Liver (tissue), 9 donors: ENCODE data around the gene FCRL6. TPM values are rescaled to one million over a fixed set of nuclear protein-coding genes. Genes with fewer than 3 reads are reported as not detected.

Source experiments
- DNase-seq: peaks from one replicate; pipeline ENCODE4 v3.0.0-alpha.2; 2017; ENCODE audit warnings: low spot score
- H3K27ac ChIP-seq, 2 donors: one replicate each; pipeline ENCODE4 v1.7.0; 2013; ENCODE audit warnings: inconsistent platforms in 2 of 2, low read length in 2 of 2, control low read depth in 1 of 2, low read depth in 1 of 2, mild to moderate bottlenecking in 1 of 2
- H3K27me3 ChIP-seq, 4 donors: one replicate each; pipeline versions ENCODE4 v1.6.1 to v1.7.0; 2013; ENCODE audit warnings: low read length in 3 of 4, inconsistent platforms in 1 of 4, mild to moderate bottlenecking in 1 of 4, moderate library complexity in 1 of 4; ENCODE audit not compliant: control insufficient read depth in 4 of 4, insufficient read depth in 4 of 4
- H3K36me3 ChIP-seq, 4 donors: one replicate each; pipeline versions ENCODE4 v1.6.1 to v1.7.0; 2013; ENCODE audit warnings: low read length in 3 of 4, mild to moderate bottlenecking in 3 of 4, low read depth in 1 of 4, moderate library complexity in 1 of 4; ENCODE audit not compliant: control insufficient read depth in 4 of 4, insufficient read depth in 3 of 4
- H3K4me1 ChIP-seq, 4 donors: one replicate each; pipeline versions ENCODE4 v1.6.1 to v1.7.0; 2013; ENCODE audit warnings: low read length in 3 of 4, mild to moderate bottlenecking in 3 of 4, moderate library complexity in 1 of 4; ENCODE audit not compliant: control insufficient read depth in 4 of 4, insufficient read depth in 4 of 4
- H3K4me3 ChIP-seq, 3 donors: one replicate each; pipeline versions ENCODE4 v1.6.1 to v1.7.0; 2013; ENCODE audit warnings: low read length in 3 of 3, control low read depth in 1 of 3, low read depth in 1 of 3, mild to moderate bottlenecking in 1 of 3
- H3K9ac ChIP-seq, 2 donors: one replicate each; pipeline ENCODE4 v1.7.0; 2013; ENCODE audit warnings: low read length in 2 of 2, mild to moderate bottlenecking in 2 of 2, moderate library complexity in 2 of 2, control low read depth in 1 of 2, low read depth in 1 of 2
- H3K9me3 ChIP-seq, 4 donors: one replicate each; pipeline versions ENCODE4 v1.6.1 to v1.7.0; 2013; ENCODE audit warnings: low read length in 3 of 4; ENCODE audit not compliant: control insufficient read depth in 4 of 4
- EGR1 ChIP-seq, 2 donors: IDR thresholded peaks; 2 replicates each; pipeline ENCODE4 v1.6.1; 2016 to 2018; ENCODE audit warnings: antibody characterized with exemption in 2 of 2, low read depth in 2 of 2
- FOXA1 ChIP-seq: IDR thresholded peaks from 2 replicates; pipeline ENCODE4 v1.6.1; 2016; ENCODE audit warnings: antibody characterized with exemption
- FOXA2 ChIP-seq: IDR thresholded peaks from 2 replicates; pipeline ENCODE4 v1.6.1; 2016; ENCODE audit warnings: antibody characterized with exemption
- GABPA ChIP-seq, 2 donors: IDR thresholded peaks in 1 of 2; conservative IDR thresholded peaks in 1 of 2; 2 replicates each; pipeline ENCODE4 v1.6.1; 2016; ENCODE audit warnings: antibody characterized with exemption in 2 of 2, mild to moderate bottlenecking in 1 of 2, moderate library complexity in 1 of 2
- HNF4A ChIP-seq, 2 donors: conservative IDR thresholded peaks; 2 replicates each; pipeline ENCODE4 v1.6.1; 2016; ENCODE audit warnings: antibody characterized with exemption in 2 of 2, mild to moderate bottlenecking in 2 of 2
- HNF4G ChIP-seq: IDR thresholded peaks from 2 replicates; pipeline ENCODE4 v1.6.1; 2016; ENCODE audit warnings: antibody characterized with exemption
- JUND ChIP-seq, 2 donors: IDR thresholded peaks; 2 replicates each; pipeline ENCODE4 v1.6.1; 2016; ENCODE audit warnings: antibody characterized with exemption in 2 of 2
- NR2F2 ChIP-seq: IDR thresholded peaks from 2 replicates; pipeline ENCODE4 v1.6.1; 2016; ENCODE audit warnings: antibody characterized with exemption
- RAD21 ChIP-seq, 2 donors: IDR thresholded peaks; 2 replicates each; pipeline ENCODE4 v1.6.1; 2016; ENCODE audit warnings: antibody characterized with exemption in 2 of 2, mild to moderate bottlenecking in 2 of 2
- RXRA ChIP-seq, 2 donors: IDR thresholded peaks; 2 replicates each; pipeline ENCODE4 v1.6.1; 2017 to 2018; ENCODE audit warnings: antibody characterized with exemption in 2 of 2, mild to moderate bottlenecking in 1 of 2
- SP1 ChIP-seq: IDR thresholded peaks from 2 replicates; pipeline ENCODE4 v1.6.1; 2018; ENCODE audit warnings: antibody characterized with exemption, mild to moderate bottlenecking
- TAF1 ChIP-seq: conservative IDR thresholded peaks from 2 replicates; pipeline ENCODE4 v1.6.1; 2016; ENCODE audit warnings: antibody characterized with exemption, mild to moderate bottlenecking
- YY1 ChIP-seq: IDR thresholded peaks from 2 replicates; pipeline ENCODE4 v1.6.1; 2016; ENCODE audit warnings: antibody characterized with exemption, mild to moderate bottlenecking
- WGBS: extraction: QIAGEN DNeasy Blood & Tissue Kit; methylation state at CpG from one replicate; pipeline ENCODE4 v1.1.7; 2013; 5-methylcytosine and 5-hydroxymethylcytosine counted together
- polyA plus RNA-seq, 2 donors: library from polyadenylated mRNA; stranded (reverse) in 1 of 2; unstranded in 1 of 2; fragments of 200-250 nt in 1 of 2; fragments of >200 nt in 1 of 2; fragmentation: Nextera tagmentation in 1 of 2; extraction: Ambion mirVana in 1 of 2; gene quantifications; one replicate each; pipeline versions ENCODE4 v1.2.1 to v1.2.3, GENCODE V29; 2013 to 2015
- total RNA-seq, 2 donors: library from RNA; depleted of rRNA; stranded (reverse); fragments of >200 nt; gene quantifications; one replicate each; pipeline ENCODE4 v1.2.3, GENCODE V29; 2014
- TF ChIP-seq, protein P1 (sequence below): IDR thresholded peaks from 2 replicates; pipeline ENCODE4 v1.6.1; 2016; ENCODE audit warnings: antibody characterized with exemption
- TF ChIP-seq, protein P2 (sequence below): fragments of 150-350 bp; IDR thresholded peaks from 2 replicates; pipeline ENCODE4 v1.5.1; 2017; ENCODE audit warnings: improper control_type of control experiment, low read depth, low read length; ENCODE audit not compliant: missing input control
- TF ChIP-seq, protein P3 (sequence below): IDR thresholded peaks from 2 replicates; pipeline ENCODE4 v1.6.1; 2016; ENCODE audit warnings: antibody characterized with exemption
- TF ChIP-seq, protein P4 (sequence below): IDR thresholded peaks from 2 replicates; pipeline ENCODE4 v1.6.1; 2016; ENCODE audit warnings: antibody characterized with exemption
- TF ChIP-seq, protein P5 (sequence below): IDR thresholded peaks from 2 replicates; pipeline ENCODE4 v1.6.1; 2016; ENCODE audit warnings: antibody characterized with exemption, mild to moderate bottlenecking
- donor health status: healthy.
- donor health status: healthy.
- donor health status: healthy.
- donor health status: healthy.
- donor health status: healthy.

Gene FCRL6
- total and polyA plus RNA-seq, 4 donors: 0.09 to 2.7 (median 0.71) TPM

DNA sequence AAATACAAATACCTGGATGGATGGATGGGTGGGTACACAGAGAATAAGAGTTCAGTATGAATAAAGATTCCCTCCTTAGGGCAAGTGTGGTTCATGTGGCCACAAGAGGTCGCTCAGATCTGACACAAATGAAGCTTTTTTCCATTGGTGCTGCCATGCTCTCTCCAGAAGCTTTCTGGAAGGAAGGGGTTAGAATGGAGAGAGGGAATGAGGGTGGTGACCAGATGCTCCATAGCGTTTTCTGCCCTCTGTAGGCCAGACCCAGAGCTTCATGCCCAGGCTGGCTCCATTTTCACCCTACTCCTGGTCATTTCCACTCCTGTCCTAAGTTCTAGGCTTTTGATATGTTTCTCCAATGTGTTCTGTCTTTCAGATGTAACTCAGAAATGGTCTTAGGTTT lies 3.3 kb upstream of the FCRL6 start:
- under 1% methylated on average over 2 of the region's 2 CpGs for WGBS
- Histone ChIP-seq H3K4me3 (no peak overlapping the region), H3K27me3 (peaks cover 0 to 2% (median 0%) of the 10 kb centered on the region in 4 donors), H3K36me3 (no peaks in the 10 kb centered on the region), H3K27ac (no peak overlapping the region), H3K9ac (no peak overlapping the region), H3K9me3 (no peaks in the 10 kb centered on the region), H3K4me1 (no peaks in the 10 kb centered on the region)
- DNase-seq: peak; percentile 40
- no peak for TF ChIP-seq GABPA (IDR thresholded peaks at IDR 0.05 in 1 of 2, conservative IDR thresholded peaks at IDR 0.05 in 1 of 2)
- peak; percentile 92 to 93 for TF ChIP-seq RAD21 (IDR thresholded peaks at IDR 0.05)
- peak in 1 of 2 donors; percentile 39 for TF ChIP-seq EGR1 (IDR thresholded peaks at IDR 0.05; ENCODE audit: low read depth in 2 of 2)
- TF ChIP-seq, protein P1, sequence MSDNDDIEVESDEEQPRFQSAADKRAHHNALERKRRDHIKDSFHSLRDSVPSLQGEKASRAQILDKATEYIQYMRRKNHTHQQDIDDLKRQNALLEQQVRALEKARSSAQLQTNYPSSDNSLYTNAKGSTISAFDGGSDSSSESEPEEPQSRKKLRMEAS: no peak
- TF ChIP-seq, protein P2, sequence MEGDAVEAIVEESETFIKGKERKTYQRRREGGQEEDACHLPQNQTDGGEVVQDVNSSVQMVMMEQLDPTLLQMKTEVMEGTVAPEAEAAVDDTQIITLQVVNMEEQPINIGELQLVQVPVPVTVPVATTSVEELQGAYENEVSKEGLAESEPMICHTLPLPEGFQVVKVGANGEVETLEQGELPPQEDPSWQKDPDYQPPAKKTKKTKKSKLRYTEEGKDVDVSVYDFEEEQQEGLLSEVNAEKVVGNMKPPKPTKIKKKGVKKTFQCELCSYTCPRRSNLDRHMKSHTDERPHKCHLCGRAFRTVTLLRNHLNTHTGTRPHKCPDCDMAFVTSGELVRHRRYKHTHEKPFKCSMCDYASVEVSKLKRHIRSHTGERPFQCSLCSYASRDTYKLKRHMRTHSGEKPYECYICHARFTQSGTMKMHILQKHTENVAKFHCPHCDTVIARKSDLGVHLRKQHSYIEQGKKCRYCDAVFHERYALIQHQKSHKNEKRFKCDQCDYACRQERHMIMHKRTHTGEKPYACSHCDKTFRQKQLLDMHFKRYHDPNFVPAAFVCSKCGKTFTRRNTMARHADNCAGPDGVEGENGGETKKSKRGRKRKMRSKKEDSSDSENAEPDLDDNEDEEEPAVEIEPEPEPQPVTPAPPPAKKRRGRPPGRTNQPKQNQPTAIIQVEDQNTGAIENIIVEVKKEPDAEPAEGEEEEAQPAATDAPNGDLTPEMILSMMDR: peak; percentile 75
- peak; percentile 24 for TF ChIP-seq NR2F2
- TF ChIP-seq, protein P3, sequence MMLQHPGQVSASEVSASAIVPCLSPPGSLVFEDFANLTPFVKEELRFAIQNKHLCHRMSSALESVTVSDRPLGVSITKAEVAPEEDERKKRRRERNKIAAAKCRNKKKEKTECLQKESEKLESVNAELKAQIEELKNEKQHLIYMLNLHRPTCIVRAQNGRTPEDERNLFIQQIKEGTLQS: no peak
- no peak for TF ChIP-seq HNF4A (conservative IDR thresholded peaks at IDR 0.05)
- TF ChIP-seq RXRA (IDR thresholded peaks at IDR 0.05): peak in 1 of 2 donors; percentile 13

DNA sequence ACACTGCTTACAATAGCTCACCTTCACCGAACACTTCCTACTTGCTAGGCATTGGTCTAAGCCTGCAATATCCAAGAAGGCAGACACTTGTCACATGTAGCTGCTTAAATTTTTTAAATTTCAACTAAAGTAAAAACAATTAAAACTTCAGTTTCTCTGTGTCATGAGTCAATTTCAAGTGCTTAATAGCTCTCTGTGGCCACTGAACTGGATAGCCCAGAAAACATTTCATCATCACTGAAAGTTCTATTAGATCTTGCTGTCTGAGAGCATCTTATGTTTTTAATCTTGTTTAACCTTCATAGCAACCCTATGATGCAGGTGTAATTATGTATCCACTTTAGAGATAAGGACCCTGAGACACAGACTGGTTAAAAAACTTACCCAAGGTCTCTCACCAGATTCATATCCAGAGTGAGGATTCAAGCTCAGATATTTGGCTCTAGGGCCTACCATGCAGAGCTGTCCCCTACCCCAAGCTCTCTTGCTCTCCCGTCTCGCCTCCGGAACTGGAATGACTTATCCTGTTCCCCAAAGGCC lies 2.6 kb upstream of the FCRL6 start:
- H3K4me1 ChIP-seq: no peaks in the 10 kb centered on the region
- no peaks in the 10 kb centered on the region for H3K9me3 ChIP-seq
- no peak overlapping the region for H3K4me3 ChIP-seq
- TF ChIP-seq SP1: no peak
- no peak for TF ChIP-seq YY1
- no peak for TF ChIP-seq JUND (IDR thresholded peaks at IDR 0.05)
- TF ChIP-seq, protein P4, sequence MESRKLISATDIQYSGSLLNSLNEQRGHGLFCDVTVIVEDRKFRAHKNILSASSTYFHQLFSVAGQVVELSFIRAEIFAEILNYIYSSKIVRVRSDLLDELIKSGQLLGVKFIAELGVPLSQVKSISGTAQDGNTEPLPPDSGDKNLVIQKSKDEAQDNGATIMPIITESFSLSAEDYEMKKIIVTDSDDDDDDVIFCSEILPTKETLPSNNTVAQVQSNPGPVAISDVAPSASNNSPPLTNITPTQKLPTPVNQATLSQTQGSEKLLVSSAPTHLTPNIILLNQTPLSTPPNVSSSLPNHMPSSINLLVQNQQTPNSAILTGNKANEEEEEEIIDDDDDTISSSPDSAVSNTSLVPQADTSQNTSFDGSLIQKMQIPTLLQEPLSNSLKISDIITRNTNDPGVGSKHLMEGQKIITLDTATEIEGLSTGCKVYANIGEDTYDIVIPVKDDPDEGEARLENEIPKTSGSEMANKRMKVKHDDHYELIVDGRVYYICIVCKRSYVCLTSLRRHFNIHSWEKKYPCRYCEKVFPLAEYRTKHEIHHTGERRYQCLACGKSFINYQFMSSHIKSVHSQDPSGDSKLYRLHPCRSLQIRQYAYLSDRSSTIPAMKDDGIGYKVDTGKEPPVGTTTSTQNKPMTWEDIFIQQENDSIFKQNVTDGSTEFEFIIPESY: no peak
- TF ChIP-seq TAF1: no peak
- TF ChIP-seq, protein P3: no peak
- TF ChIP-seq, protein P2: no peak
- TF ChIP-seq RXRA (IDR thresholded peaks at IDR 0.05): no peak
- TF ChIP-seq EGR1 (IDR thresholded peaks at IDR 0.05; ENCODE audit: low read depth in 2 of 2): no peak
- TF ChIP-seq NR2F2: no peak
- no peak for TF ChIP-seq HNF4A (conservative IDR thresholded peaks at IDR 0.05)
- TF ChIP-seq FOXA2: no peak
- TF ChIP-seq, protein P1: no peak
- TF ChIP-seq GABPA (IDR thresholded peaks at IDR 0.05 in 1 of 2, conservative IDR thresholded peaks at IDR 0.05 in 1 of 2): no peak
- TF ChIP-seq RAD21 (IDR thresholded peaks at IDR 0.05): no peak
- no peak for TF ChIP-seq FOXA1
- TF ChIP-seq, protein P5, sequence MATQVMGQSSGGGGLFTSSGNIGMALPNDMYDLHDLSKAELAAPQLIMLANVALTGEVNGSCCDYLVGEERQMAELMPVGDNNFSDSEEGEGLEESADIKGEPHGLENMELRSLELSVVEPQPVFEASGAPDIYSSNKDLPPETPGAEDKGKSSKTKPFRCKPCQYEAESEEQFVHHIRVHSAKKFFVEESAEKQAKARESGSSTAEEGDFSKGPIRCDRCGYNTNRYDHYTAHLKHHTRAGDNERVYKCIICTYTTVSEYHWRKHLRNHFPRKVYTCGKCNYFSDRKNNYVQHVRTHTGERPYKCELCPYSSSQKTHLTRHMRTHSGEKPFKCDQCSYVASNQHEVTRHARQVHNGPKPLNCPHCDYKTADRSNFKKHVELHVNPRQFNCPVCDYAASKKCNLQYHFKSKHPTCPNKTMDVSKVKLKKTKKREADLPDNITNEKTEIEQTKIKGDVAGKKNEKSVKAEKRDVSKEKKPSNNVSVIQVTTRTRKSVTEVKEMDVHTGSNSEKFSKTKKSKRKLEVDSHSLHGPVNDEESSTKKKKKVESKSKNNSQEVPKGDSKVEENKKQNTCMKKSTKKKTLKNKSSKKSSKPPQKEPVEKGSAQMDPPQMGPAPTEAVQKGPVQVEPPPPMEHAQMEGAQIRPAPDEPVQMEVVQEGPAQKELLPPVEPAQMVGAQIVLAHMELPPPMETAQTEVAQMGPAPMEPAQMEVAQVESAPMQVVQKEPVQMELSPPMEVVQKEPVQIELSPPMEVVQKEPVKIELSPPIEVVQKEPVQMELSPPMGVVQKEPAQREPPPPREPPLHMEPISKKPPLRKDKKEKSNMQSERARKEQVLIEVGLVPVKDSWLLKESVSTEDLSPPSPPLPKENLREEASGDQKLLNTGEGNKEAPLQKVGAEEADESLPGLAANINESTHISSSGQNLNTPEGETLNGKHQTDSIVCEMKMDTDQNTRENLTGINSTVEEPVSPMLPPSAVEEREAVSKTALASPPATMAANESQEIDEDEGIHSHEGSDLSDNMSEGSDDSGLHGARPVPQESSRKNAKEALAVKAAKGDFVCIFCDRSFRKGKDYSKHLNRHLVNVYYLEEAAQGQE: no peak
- no peak for TF ChIP-seq HNF4G
- WGBS: 96% methylated on average over 4 of the region's 4 CpGs
- H3K36me3 ChIP-seq: no peaks in the 10 kb centered on the region
- no peak overlapping the region for H3K27ac ChIP-seq
- DNase-seq: no peak
- peaks cover 0 to 2% (median 0%) of the 10 kb centered on the region in 4 donors for H3K27me3 ChIP-seq
- H3K9ac ChIP-seq: no peak overlapping the region
